ENCODE data around the gene STK36. TPM values are rescaled to one million over a fixed set of nuclear protein-coding genes. Genes with fewer than 3 reads are reported as not detected.

Gene STK36, protein sequence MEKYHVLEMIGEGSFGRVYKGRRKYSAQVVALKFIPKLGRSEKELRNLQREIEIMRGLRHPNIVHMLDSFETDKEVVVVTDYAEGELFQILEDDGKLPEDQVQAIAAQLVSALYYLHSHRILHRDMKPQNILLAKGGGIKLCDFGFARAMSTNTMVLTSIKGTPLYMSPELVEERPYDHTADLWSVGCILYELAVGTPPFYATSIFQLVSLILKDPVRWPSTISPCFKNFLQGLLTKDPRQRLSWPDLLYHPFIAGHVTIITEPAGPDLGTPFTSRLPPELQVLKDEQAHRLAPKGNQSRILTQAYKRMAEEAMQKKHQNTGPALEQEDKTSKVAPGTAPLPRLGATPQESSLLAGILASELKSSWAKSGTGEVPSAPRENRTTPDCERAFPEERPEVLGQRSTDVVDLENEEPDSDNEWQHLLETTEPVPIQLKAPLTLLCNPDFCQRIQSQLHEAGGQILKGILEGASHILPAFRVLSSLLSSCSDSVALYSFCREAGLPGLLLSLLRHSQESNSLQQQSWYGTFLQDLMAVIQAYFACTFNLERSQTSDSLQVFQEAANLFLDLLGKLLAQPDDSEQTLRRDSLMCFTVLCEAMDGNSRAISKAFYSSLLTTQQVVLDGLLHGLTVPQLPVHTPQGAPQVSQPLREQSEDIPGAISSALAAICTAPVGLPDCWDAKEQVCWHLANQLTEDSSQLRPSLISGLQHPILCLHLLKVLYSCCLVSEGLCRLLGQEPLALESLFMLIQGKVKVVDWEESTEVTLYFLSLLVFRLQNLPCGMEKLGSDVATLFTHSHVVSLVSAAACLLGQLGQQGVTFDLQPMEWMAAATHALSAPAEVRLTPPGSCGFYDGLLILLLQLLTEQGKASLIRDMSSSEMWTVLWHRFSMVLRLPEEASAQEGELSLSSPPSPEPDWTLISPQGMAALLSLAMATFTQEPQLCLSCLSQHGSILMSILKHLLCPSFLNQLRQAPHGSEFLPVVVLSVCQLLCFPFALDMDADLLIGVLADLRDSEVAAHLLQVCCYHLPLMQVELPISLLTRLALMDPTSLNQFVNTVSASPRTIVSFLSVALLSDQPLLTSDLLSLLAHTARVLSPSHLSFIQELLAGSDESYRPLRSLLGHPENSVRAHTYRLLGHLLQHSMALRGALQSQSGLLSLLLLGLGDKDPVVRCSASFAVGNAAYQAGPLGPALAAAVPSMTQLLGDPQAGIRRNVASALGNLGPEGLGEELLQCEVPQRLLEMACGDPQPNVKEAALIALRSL (N-terminal part only)
- polyA plus RNA-seq (ENCODE audit: insufficient read length), result 30.5 TPM

GRCh38 chr2:218671654-218672566 lies at the start of gene STK36, which contains the start of gene RNF25:
TSS of gene STK36 (plus strand) at chr2:218672086. CDS start at chr2:218672830, 744 bp downstream.
TSS of gene RNF25 (minus strand) at chr2:218672002. CDS start at chr2:218671970, 32 bp downstream.
- DNase-seq (ENCODE audit: low read depth), result peak; percentile 63

DNA sequence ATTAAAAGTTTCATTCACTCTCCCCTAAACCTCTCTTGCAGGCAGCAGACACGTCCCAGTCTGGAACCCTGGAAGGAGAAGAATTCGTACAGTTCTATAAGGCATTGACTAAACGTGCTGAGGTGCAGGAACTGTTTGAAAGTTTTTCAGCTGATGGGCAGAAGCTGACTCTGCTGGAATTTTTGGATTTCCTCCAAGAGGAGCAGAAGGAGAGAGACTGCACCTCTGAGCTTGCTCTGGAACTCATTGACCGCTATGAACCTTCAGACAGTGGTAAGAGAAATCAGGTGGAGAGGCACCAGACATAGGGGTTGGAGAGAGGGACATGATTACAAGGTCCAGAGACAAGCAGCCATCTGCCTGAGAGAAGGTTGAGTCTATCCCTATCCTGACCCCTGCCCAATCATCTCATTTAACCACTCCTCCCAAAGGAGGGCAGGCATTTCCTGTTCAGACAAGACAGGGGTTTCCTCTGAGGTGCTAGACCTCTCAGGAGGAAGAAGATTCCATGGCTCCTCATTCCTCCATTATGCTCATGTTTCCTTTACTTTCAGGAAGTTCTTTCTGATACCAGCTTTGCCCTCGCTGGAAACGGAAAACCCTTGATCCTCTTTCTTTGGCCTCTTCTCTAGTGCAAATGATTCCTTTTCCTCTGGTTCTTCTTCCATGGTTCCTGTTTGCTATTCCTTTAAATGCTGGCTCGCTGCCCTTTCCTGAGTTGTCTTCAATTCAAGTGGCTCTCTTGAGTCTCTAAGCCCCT lies 49.1 kb upstream of the STK36 start:
- no peak for DNase-seq (ENCODE audit: low read depth)

DNA sequence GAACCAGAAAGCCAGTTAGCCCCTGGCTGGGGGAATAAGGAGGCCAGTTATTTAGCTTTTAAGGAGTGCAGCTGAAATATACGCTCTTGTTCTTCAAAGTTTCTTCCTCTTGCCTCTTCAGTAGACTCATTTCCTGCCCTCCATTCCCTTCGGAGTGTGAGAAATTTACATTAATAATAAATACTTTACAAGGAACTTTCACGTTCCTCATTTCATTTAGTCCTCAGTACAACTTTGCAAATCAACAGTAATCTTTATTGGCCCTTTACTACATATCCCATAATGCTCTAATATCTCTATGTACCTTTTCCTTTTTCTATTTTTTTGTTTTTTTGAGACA lies 48.5 kb upstream of the STK36 start:
- DNase-seq (ENCODE audit: low read depth), result no peak

DNA sequence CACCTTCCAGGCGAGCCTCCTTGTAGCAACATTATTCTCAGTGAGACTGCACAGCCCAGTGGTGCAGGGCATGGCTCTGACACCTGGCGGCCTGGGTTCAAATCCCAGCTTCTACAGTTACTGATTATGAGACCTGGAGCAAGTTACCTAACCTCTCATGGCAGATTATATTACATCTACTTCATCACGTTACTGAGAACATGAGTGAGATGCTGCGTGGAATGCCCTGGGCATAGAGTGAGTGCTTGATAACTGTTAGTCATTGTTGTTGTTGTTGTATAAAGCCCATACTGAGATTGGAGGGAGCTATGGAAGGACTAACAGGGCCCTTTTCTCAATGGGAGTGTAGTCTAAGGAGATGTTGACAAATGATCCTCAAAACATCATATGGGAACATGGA lies 45.5 kb upstream of the STK36 start:
- DNase-seq (ENCODE audit: low read depth), result no peak

DNA sequence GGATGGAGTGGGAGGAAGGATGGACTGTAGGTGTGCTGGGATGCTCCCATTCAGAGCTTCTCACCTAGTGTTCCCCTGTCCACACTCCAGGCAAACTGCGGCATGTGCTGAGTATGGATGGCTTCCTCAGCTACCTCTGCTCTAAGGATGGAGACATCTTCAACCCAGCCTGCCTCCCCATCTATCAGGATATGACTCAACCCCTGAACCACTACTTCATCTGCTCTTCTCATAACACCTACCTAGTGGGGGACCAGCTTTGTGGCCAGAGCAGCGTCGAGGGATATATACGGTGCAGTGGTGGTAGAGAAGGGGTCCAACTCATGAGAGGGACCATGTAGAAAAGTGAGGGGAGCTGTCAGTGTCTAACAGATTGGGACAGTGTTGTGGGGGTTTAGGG lies 43.9 kb upstream of the STK36 start:
- no peak for DNase-seq (ENCODE audit: low read depth)

GRCh38 chr2:218631837-218632236 lies 40.0 kb upstream of the STK36 start:
- DNase-seq (ENCODE audit: low read depth), result no peak

- DNase-seq (ENCODE audit: low read depth), result no peak
Observed at GRCh38 chr2:218635719-218636118, 36.2 kb upstream of the STK36 start.

DNA sequence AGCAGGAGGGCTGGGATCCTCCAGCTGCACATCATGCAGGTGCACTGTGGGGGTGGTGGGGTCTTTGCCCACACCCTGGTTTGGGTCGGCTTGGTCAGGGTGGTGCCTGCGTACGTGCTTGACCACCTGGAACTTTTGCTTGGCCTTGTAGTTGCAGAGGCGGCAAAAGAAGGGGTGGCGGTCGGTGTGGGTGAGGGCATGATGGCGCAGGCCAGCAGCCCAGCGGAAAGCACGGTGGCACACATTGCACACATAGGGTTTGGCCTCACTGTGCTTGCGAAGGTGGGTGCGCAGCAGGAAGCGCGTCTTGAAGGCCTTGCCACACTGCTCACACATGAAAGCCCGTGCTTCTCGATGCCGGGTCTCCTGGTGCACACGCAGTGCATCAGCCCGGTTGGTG lies 33.5 kb upstream of the STK36 start:
- no peak for DNase-seq (ENCODE audit: low read depth)

DNA sequence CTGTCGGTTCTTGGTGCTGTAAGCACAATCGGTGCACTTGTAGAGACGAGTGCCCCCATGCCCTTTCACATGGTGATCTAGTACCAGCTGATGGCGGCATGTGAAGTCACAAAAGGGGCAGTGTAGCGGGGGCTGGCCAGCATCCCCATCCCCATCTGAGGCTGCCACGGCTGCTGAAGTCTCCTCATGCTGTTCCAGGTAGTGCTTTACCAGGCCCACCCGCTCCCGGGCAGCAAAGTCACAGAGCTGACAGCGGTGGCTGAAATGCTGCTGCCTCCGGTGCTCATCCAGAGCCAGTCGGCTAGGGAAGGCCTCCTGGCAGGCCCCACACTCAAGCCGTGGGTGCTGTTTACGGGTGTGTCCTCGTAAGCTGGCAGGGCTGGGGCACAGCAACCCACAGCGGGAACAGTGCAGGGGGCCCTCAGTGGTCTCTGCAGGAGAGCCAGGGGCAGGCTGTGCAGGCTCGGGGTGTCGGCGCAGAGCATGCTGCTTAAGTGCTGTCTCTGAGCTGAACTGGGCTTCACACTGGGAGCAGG lies 29.7 kb upstream of the STK36 start:
- DNase-seq (ENCODE audit: low read depth), result no peak

DNA sequence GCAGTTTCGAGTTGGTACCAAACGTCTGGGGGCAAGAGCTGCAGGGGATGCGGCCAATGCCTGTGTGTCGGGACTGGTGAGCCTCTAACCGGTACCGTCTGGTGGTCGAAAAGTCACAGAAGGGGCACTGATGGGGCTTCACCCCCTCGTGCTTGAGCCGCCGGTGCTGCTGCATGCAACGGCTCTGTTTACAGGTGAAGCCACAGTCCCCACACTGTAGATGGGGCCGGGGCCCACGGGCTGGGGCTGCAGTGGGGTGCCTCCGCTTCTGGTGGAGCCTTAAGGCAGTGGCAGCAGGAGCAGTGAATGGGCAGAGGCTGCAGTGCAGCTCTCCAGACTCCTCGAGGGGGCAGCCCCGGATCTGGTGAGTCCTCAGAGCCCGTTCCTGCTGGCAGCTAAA lies 29.1 kb upstream of the STK36 start:
- DNase-seq (ENCODE audit: low read depth), result no peak

DNA sequence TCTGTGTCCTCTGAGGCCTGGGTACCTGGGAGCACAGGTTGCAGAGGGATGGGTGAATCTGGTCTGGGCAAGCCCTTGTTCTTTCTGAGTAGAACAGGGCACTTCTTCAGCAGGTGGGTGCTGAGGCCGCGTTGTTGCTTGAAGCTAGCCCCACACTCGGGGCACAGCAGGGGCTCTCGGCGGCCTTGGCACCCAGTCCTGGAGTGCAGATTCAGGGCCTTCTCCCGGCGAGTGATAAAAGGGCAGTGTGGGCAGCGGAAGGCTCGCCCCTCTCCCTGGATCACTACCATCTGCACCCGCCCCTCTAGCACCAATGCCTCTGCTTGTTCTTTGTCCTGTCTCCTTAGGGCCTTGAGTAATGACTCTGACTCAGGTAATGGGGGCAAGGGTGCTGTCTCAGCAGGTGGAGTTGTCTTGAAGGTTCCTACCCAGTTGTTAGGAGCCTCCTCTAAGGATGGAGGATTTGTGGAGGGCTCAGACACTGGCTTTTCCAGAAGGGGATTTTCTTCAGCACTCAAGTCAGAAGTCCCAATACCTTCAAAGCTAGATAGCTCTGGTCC lies 28.1 kb upstream of the STK36 start:
- DNase-seq (ENCODE audit: low read depth), result no peak

DNA sequence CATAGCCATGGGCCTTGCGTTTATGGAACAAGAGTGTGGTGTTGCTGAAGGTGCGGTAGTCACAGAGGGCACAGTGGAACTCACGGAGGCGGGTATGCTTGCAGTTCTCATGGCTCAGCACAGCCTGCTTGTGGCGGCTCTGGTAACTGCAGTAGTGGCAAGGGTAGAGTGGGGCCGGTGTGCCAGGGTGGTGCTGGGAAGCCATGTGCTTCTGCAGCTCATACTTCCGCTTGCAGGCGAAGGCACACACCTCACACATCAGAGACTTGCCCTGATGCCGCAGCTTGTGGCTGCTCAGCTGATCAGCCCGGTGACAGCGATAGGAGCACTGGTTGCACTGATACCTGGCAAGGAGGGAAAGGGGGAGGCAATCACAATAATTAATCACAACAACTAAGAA lies 27.2 kb upstream of the STK36 start:
- no peak for DNase-seq (ENCODE audit: low read depth)

GRCh38 chr2:218645126-218645525 lies 26.8 kb upstream of the STK36 start:
- DNase-seq (ENCODE audit: low read depth), result no peak

GRCh38 chr2:218648088-218648786 lies 23.6 kb upstream of the STK36 start:
- peak; percentile 11 for DNase-seq (ENCODE audit: low read depth)

DNA sequence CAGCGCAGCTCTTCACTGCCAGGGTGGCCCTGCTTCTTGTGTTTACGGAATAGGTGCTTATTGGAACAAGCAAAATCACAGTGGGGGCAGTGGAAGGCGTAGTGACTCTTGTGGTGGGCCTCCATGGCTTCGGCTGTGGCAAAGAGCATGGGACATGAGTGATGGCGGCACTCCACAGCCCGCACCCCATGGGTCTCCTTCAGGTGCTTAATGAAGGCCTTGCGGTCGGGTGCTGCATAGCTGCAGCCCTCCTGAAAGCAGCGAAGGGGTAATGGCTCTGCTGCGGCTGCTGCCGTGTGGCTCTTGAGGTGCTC lies 23.1 kb upstream of the STK36 start:
- no peak for DNase-seq (ENCODE audit: low read depth)

GRCh38 chr2:218655751-218656150 lies 16.1 kb upstream of the STK36 start:
- no peak for DNase-seq (ENCODE audit: low read depth)

- no peak for DNase-seq (ENCODE audit: low read depth)
Observed at GRCh38 chr2:218658671-218659257, 13.1 kb upstream of the STK36 start.

GRCh38 chr2:218659258-218659987 lies 12.5 kb upstream of the STK36 start, which contains the start of the genes BCS1L and ZNF142:
TSS of gene BCS1L (plus strand) at chr2:218659683. CDS start at chr2:218660988, 1,305 bp downstream.
TSS of gene ZNF142 (minus strand) at chr2:218659623. CDS start at chr2:218656429, 3,194 bp downstream.
- DNase-seq (ENCODE audit: low read depth), result peak; percentile 54
